ENCODE results near the gene PANX2. TPM values are rescaled to one million over a fixed set of nuclear protein-coding genes. Genes with fewer than 3 reads are reported as not detected.

The PANX2 gene
- total RNA-seq, 1 donor from 2014 or later = 1.5 TPM

DNA sequence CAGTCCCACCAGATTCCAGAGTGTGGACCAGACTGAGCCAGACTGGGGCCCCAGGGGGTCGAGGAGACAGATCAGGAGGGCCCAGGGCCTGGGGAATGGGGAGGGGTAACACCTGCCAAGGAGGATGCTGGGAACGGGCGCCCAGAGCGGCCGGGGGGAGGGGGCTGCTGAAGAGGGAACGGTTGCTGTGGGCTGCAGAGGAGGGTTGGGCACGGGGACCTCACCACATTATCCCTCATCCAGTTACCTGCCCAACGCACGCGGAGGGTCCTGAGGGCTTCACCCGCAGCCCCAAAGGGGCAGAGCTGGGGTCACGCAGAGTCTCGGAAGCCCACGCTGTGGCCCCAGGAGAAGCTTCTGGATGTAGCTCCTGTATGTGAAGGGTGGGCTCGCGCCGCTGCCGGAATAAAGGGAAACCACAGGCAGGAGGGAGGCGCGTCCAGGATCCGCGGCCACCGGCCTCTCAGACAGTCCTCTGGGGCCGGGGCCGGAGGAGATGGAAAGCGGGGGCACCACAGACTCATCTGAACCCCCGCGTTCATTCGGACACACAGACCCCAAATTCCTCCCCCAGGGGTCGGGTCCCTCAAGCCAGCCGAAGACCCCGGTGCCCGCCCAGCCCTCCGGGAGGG is 29.4 kb downstream of the PANX2 start:
- no peaks in the 10 kb centered on the region for H3K9me3 Mint-ChIP-seq (ENCODE audit: unreplicated experiment)

DNA sequence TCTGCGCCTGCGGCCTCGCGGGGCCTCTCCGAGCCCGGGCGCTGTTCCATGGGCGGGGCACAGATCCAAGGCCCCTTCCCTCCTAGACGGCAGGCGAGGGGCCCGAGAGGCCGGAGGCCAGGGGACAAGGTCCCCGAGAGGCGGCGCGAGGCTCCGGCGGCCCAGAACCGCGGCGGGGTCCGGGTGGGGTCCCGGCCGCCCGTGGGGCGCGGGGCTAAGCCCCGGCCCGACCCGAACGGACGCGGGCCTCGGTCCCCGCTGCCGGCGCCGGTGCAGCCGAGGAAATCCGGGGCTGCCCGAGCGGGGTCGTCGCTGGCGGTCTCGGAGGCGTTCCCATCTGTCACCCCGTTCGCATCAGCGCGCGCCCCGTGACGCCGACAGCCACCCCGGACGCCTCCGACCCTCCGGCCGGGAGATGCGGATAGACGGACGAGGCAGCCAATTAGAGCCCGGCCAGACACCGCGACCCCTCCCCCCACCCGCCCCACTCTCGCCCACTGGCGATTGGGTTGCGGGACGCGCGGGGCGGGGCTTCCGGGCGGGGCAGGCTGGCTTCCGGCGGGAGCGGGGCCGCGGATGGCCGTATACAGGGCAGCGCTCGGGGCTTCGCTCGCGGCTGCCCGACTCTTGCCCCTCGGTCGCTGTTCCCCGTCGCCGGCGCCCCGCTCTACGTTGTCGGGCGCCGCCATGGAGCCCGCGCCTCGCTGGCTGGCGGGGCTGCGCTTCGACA is 30.1 kb downstream of the PANX2 start, which contains the start of gene SELENOO:
TSS of gene SELENOO (plus strand) at position 551 of the 730 bp plus-strand sequence. CDS start at position 577, 26 bp downstream.
- peaks cover 14% of the 10 kb centered on the region for H3K36me3 Mint-ChIP-seq (ENCODE audit: unreplicated experiment)
- peak within 1 kb of the TSS; percentile 27 for H3K27ac Mint-ChIP-seq (ENCODE audit: unreplicated experiment)
- H3K27me3 Mint-ChIP-seq (ENCODE audit: unreplicated experiment) = no peaks in the 10 kb centered on the region
- no peaks in the 10 kb centered on the region for H3K9me3 Mint-ChIP-seq (ENCODE audit: unreplicated experiment)
- peak; percentile 96 for DNase-seq (ENCODE audit: extremely low spot score, unreplicated experiment)
- TF ChIP-seq, protein P1, sequence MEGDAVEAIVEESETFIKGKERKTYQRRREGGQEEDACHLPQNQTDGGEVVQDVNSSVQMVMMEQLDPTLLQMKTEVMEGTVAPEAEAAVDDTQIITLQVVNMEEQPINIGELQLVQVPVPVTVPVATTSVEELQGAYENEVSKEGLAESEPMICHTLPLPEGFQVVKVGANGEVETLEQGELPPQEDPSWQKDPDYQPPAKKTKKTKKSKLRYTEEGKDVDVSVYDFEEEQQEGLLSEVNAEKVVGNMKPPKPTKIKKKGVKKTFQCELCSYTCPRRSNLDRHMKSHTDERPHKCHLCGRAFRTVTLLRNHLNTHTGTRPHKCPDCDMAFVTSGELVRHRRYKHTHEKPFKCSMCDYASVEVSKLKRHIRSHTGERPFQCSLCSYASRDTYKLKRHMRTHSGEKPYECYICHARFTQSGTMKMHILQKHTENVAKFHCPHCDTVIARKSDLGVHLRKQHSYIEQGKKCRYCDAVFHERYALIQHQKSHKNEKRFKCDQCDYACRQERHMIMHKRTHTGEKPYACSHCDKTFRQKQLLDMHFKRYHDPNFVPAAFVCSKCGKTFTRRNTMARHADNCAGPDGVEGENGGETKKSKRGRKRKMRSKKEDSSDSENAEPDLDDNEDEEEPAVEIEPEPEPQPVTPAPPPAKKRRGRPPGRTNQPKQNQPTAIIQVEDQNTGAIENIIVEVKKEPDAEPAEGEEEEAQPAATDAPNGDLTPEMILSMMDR (IDR thresholded peaks at IDR 0.05) = no peak
- H3K4me3 Mint-ChIP-seq (ENCODE audit: unreplicated experiment) = peak within 1 kb of the TSS; percentile 77
- peaks cover 15% of the 10 kb centered on the region for H3K4me1 Mint-ChIP-seq (ENCODE audit: unreplicated experiment)

More for the DNA sequence above, 29.4 kb downstream of the PANX2 start:
- peak overlapping the region; percentile 27 for H3K27ac Mint-ChIP-seq (ENCODE audit: unreplicated experiment)
- peak overlapping the region; percentile 66 for H3K4me3 Mint-ChIP-seq (ENCODE audit: unreplicated experiment)
- H3K36me3 Mint-ChIP-seq (ENCODE audit: unreplicated experiment) = peaks cover 12% of the 10 kb centered on the region
- TF ChIP-seq, protein P1 (IDR thresholded peaks at IDR 0.05) = no peak
- no peaks in the 10 kb centered on the region for H3K27me3 Mint-ChIP-seq (ENCODE audit: unreplicated experiment)
- peaks cover 15% of the 10 kb centered on the region for H3K4me1 Mint-ChIP-seq (ENCODE audit: unreplicated experiment)
- DNase-seq (ENCODE audit: extremely low spot score, unreplicated experiment) = no peak

DNA sequence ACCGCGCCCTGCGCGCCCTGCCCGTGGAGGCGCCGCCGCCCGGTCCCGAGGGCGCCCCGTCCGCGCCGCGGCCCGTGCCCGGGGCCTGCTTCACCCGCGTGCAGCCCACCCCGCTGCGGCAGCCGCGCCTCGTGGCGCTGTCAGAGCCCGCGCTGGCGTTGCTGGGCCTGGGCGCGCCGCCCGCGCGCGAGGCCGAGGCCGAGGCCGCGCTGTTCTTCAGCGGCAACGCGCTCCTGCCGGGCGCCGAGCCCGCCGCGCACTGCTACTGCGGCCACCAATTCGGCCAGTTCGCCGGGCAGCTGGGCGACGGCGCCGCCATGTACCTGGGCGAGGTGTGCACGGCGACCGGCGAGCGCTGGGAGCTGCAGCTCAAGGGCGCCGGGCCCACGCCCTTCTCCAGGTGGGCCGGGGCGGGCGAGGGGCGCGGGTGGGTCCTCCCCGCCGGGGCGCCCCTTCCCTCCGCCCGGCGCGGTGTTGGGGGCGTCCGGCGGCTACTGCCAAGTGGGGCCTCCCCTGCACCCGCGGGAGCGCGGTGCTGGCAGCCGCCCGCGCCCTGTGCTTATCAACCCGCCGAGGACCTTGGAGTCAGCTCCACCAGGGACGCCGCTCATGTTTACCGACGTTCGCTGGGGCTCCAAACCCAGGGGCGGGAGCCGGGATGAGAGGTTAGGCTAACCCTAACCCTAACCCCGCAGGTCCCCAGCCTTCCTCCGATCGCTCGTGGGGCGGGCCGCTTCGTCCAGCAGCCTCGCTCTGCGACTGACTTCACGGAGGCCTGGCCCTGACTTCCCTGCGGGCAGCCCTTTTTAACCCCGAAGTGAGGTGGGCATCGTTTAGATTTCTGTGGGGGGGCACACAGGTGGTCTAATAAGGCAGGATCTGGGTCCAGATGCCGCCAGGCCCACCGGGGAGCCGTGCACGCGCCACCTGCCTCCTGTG is 30.9 kb downstream of the PANX2 start:
- DNase-seq (ENCODE audit: extremely low spot score, unreplicated experiment) = no peak
- peaks cover 14% of the 10 kb centered on the region for H3K36me3 Mint-ChIP-seq (ENCODE audit: unreplicated experiment)
- peak overlapping the region; percentile 77 for H3K4me3 Mint-ChIP-seq (ENCODE audit: unreplicated experiment)
- no peaks in the 10 kb centered on the region for H3K27me3 Mint-ChIP-seq (ENCODE audit: unreplicated experiment)
- H3K27ac Mint-ChIP-seq (ENCODE audit: unreplicated experiment) = no peak overlapping the region
- H3K9me3 Mint-ChIP-seq (ENCODE audit: unreplicated experiment) = no peaks in the 10 kb centered on the region
- TF ChIP-seq, protein P1 (IDR thresholded peaks at IDR 0.05) = no peak
- peaks cover 15% of the 10 kb centered on the region for H3K4me1 Mint-ChIP-seq (ENCODE audit: unreplicated experiment)

DNA sequence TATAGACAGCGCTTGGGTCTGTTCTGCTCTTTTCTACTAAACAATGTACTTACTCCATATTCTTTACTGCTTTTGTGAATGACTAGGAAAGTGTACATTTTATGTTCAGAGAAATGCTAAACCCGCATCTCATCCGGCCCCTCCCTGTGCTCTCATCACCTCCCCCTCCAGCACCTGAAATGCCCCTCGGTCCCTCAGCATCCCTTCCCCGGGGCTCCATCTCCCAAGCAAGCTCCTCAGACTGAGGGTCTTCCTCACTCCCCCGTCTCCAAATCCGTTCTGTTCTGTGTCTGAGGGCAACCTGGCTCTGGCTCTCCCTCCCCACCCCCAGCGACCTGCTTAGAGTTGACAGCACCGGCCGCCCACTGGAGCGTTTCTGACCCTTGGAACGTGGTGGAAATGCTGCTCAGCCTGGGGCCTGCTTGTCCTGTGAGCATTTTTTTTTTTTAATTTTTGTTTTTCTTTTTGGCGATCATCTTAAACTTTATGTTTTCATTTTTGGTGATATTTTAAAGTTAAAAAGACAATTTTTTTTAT is 31.7 kb downstream of the PANX2 start:
- TF ChIP-seq, protein P1 (IDR thresholded peaks at IDR 0.05) = no peak
- DNase-seq (ENCODE audit: extremely low spot score, unreplicated experiment) = no peak
- H3K4me3 Mint-ChIP-seq (ENCODE audit: unreplicated experiment) = peak overlapping the region; percentile 77
- no peak overlapping the region for H3K27ac Mint-ChIP-seq (ENCODE audit: unreplicated experiment)
- peaks cover 14% of the 10 kb centered on the region for H3K36me3 Mint-ChIP-seq (ENCODE audit: unreplicated experiment)
- H3K4me1 Mint-ChIP-seq (ENCODE audit: unreplicated experiment) = peaks cover 17% of the 10 kb centered on the region
- no peaks in the 10 kb centered on the region for H3K27me3 Mint-ChIP-seq (ENCODE audit: unreplicated experiment)
- no peaks in the 10 kb centered on the region for H3K9me3 Mint-ChIP-seq (ENCODE audit: unreplicated experiment)
